ENCODE data around the gene DOCK11. TPM values are rescaled to one million over a fixed set of nuclear protein-coding genes. Genes with fewer than 3 reads are reported as not detected.

The DOCK11 gene
- total and polyA plus RNA-seq, 9 of the 15 experiments (the other 6 are each of a cell fraction or from before 2014, with no cell fraction given) = 41.8 to 77.8 (median 50.9) TPM

- TF ChIP-seq, protein P1, sequence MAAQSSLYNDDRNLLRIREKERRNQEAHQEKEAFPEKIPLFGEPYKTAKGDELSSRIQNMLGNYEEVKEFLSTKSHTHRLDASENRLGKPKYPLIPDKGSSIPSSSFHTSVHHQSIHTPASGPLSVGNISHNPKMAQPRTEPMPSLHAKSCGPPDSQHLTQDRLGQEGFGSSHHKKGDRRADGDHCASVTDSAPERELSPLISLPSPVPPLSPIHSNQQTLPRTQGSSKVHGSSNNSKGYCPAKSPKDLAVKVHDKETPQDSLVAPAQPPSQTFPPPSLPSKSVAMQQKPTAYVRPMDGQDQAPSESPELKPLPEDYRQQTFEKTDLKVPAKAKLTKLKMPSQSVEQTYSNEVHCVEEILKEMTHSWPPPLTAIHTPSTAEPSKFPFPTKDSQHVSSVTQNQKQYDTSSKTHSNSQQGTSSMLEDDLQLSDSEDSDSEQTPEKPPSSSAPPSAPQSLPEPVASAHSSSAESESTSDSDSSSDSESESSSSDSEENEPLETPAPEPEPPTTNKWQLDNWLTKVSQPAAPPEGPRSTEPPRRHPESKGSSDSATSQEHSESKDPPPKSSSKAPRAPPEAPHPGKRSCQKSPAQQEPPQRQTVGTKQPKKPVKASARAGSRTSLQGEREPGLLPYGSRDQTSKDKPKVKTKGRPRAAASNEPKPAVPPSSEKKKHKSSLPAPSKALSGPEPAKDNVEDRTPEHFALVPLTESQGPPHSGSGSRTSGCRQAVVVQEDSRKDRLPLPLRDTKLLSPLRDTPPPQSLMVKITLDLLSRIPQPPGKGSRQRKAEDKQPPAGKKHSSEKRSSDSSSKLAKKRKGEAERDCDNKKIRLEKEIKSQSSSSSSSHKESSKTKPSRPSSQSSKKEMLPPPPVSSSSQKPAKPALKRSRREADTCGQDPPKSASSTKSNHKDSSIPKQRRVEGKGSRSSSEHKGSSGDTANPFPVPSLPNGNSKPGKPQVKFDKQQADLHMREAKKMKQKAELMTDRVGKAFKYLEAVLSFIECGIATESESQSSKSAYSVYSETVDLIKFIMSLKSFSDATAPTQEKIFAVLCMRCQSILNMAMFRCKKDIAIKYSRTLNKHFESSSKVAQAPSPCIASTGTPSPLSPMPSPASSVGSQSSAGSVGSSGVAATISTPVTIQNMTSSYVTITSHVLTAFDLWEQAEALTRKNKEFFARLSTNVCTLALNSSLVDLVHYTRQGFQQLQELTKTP (IDR thresholded peaks at IDR 0.05; ENCODE audit: low read depth in 1 of 2, partially characterized antibody in 2 of 2) = no peak
- TF ChIP-seq, protein P2, sequence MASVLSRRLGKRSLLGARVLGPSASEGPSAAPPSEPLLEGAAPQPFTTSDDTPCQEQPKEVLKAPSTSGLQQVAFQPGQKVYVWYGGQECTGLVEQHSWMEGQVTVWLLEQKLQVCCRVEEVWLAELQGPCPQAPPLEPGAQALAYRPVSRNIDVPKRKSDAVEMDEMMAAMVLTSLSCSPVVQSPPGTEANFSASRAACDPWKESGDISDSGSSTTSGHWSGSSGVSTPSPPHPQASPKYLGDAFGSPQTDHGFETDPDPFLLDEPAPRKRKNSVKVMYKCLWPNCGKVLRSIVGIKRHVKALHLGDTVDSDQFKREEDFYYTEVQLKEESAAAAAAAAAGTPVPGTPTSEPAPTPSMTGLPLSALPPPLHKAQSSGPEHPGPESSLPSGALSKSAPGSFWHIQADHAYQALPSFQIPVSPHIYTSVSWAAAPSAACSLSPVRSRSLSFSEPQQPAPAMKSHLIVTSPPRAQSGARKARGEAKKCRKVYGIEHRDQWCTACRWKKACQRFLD (CRISPR knock-in tag; IDR thresholded peaks at IDR 0.05) = no peak
- TF ChIP-seq HNRNPH1 (optimal IDR thresholded peaks at IDR 0.05; ENCODE audit: low read depth, low read length) (no peak), CREM (IDR thresholded peaks at IDR 0.05; ENCODE audit: low read depth) (no peak), SMC3 (conservative IDR thresholded peaks at IDR 0.05; ENCODE audit: insufficient read depth, low read depth, low read length) (no peak), ZNF384 (IDR thresholded peaks at IDR 0.05; ENCODE audit: low read depth, low read length) (no peak), PATZ1 (CRISPR knock-in tag; IDR thresholded peaks at IDR 0.05; ENCODE audit: borderline replicate concordance) (no peak), MAFK (IDR thresholded peaks at IDR 0.05; ENCODE audit: low read length) (no peak), ZNF551 (CRISPR knock-in tag; IDR thresholded peaks at IDR 0.05) (no peak), HNRNPUL1 (IDR thresholded peaks at IDR 0.05; ENCODE audit: low read length) (no peak)
- TF ChIP-seq, protein P3, sequence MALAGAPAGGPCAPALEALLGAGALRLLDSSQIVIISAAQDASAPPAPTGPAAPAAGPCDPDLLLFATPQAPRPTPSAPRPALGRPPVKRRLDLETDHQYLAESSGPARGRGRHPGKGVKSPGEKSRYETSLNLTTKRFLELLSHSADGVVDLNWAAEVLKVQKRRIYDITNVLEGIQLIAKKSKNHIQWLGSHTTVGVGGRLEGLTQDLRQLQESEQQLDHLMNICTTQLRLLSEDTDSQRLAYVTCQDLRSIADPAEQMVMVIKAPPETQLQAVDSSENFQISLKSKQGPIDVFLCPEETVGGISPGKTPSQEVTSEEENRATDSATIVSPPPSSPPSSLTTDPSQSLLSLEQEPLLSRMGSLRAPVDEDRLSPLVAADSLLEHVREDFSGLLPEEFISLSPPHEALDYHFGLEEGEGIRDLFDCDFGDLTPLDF (CRISPR knock-in tag; IDR thresholded peaks at IDR 0.05) = 0 out of 2 replicates have a peak, but pooled peaks have one; percentile 13
- TF ChIP-seq, protein P4, sequence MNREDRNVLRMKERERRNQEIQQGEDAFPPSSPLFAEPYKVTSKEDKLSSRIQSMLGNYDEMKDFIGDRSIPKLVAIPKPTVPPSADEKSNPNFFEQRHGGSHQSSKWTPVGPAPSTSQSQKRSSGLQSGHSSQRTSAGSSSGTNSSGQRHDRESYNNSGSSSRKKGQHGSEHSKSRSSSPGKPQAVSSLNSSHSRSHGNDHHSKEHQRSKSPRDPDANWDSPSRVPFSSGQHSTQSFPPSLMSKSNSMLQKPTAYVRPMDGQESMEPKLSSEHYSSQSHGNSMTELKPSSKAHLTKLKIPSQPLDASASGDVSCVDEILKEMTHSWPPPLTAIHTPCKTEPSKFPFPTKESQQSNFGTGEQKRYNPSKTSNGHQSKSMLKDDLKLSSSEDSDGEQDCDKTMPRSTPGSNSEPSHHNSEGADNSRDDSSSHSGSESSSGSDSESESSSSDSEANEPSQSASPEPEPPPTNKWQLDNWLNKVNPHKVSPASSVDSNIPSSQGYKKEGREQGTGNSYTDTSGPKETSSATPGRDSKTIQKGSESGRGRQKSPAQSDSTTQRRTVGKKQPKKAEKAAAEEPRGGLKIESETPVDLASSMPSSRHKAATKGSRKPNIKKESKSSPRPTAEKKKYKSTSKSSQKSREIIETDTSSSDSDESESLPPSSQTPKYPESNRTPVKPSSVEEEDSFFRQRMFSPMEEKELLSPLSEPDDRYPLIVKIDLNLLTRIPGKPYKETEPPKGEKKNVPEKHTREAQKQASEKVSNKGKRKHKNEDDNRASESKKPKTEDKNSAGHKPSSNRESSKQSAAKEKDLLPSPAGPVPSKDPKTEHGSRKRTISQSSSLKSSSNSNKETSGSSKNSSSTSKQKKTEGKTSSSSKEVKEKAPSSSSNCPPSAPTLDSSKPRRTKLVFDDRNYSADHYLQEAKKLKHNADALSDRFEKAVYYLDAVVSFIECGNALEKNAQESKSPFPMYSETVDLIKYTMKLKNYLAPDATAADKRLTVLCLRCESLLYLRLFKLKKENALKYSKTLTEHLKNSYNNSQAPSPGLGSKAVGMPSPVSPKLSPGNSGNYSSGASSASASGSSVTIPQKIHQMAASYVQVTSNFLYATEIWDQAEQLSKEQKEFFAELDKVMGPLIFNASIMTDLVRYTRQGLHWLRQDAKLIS (CRISPR knock-in tag; IDR thresholded peaks at IDR 0.05) = no peak
These were observed 545 bp downstream of the DOCK11 start (continued) for GRCh38 chrX:118495958-118496762.
